GM19023 (cell line): Measurements from ENCODE around the gene LRRC4C.

Experiments
- ATAC-seq: cut with Tn5 transposase; IDR thresholded peaks from one replicate; pipeline ENCODE4 v1.9.1; 2021; ENCODE audit warnings: mild to moderate bottlenecking, moderate library complexity; ENCODE audit not compliant: unreplicated experiment

LRRC4C gene

DNA sequence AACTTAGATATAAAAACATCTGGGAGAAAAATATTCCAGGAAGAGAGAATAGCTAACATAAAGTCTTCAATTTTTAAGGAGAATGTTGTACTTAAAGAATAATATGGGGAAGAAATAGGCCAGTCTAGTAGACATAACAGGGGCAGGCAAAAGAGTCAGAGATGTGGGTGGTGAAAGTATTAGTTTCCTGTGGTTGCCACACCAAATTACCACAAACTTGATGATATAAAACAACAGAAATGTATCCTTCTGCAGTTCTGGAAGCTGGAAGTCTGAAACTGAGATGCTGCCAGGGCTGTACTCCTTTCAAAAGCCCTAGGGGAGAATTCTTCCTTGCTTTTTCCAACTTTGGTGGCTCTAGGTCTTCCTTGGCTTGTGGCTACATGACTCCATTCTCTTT lies 1309.7 kb downstream of the LRRC4C start:
- no peak for ATAC-seq

DNA sequence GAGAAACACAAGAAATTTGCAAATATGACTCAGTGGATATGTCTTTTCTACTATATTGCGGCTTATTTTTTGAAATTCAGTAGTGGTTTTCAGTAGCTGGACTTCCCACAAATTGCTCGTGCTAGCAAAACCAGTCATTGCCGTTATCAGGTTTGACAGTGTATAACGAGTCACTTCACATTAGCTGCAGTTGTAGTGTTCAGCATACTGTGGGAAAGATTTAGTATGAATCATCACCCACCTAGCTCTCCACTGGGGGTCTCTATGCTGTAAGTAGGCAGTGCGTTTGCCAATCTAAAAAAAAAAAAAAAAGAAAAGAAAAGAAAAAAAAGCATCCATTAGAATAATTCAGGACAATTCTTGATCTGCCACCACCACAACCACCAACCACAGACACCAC lies 1318.9 kb downstream of the LRRC4C start:
- ATAC-seq = no peak

DNA sequence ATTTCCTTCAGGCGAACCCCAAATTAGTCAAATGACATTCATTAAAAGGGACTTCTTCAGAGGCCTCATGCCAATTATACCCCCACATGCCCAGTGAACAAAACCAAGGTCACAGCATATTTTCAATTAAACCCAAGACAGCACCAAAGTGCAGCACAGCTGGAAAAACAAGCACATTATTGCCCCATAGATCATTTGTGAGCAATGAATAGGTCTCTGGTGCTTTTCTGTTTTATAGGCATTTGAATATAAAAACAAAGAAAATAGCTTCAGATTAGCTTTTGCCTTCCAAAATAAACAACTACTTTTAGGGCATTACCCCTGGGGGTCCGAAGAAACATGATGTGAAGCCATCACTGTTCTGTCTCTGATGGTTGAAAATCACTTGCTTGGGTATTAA lies 1319.9 kb downstream of the LRRC4C start:
- ATAC-seq = no peak

DNA sequence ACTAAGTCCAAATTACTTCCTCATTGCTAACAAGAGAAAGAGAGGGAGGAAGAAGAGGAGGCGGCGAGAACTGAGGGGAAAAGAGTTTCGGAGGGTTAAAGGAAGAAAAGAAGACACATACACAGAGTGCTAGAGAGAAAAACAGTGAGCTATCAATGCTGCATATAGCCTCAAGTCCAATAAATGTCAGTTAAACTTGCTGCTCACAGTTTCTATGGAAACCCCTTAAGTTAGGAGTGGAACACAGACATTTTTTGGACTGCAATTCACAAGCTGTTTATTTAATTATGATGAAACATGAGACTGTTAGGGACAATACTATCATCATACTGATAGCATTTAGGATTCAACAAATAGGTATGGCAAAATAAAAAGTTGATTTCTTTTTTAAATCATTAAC lies 1320.4 kb downstream of the LRRC4C start:
- ATAC-seq = no peak

DNA sequence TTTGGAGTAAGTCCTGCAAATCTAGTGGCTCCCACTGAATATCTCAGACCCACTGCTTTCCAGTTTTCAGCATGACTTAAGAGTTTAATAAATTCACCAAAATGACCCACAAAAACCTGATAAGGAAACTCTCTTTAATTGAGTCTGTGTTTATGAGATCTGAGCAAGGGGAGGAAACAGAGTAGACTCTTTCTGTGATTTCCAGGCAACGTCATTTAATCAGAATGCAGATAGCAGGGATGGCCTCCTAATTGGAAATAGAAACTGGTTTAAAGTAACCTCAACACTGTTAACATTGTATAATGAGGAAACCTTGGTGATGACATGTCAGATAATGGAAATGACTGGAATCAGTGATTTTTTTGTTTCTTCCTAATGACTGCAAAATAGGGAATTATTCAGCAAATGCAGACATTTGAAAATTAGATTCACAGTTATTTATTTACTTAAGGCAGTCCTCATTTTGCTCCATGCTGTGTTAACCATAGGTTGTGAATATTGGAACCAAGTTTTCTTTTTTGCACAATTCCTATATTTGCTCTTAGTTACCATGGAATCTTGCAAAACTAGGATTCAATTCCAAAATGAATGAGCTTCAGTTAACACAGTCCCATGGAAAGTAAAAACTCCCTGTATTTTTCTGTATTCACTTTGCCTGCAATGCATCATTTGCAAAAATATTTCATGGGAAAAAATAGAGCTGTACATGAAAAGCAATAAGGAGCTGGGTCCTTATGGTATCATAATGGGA lies 1324.5 kb downstream of the LRRC4C start:
- ATAC-seq = no peak

DNA sequence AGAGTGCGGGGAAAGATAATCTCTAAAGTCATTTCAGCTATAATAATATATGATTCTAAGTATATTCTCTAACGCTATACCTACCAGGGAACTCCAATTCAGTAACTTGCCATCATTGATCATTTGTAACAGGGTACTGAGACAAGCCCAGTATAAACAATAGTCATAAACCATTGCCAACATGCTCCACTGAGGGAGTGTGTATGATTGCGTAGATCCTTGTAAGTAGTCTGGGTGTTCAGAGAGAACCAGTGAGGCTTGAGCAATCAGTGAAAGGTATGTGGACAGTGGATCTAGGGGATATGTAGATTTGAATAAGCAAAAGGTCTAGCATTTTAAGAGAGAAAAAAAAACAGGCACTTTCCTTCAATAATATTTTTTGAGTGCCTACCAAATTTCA lies 1326.0 kb downstream of the LRRC4C start:
- ATAC-seq = no peak

DNA sequence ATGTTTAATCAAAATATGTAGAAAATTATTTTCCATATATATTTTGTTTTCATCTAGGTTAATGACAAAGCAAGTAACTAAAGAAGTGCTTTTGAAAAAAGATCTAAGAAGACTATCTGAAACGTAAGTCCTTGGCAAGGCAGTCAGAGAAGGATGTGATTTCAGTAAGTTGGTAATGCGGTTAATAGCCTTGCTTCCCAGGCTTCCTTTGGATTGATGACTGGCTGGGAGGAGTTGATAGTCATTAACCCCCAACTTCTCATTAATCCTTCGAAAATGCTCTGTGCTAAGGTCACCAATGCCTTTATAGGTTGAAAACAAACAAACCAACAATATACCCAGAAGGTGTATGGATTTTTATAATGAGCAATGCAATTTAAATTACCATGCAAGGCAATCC lies 1326.5 kb downstream of the LRRC4C start:
- ATAC-seq = no peak

DNA sequence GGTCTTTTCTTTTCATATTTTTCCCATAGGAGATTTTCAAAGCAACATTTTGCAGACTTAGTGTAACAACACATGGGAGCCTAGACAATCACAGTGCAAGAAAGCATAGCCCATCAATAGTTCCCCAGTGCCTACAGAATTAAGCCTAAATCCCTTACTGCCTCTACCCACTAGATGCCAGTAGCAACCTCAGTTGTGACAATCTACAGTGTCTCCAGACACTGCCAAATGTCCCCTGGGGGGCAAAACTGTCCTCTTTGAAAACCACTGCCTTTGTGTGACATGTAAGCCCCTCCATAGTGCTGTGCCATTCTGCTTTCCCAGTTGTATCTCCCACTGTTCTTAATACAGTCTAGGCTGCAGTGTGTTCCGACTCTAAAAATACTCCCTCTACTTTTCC lies 1329.0 kb downstream of the LRRC4C start:
- ATAC-seq = no peak

DNA sequence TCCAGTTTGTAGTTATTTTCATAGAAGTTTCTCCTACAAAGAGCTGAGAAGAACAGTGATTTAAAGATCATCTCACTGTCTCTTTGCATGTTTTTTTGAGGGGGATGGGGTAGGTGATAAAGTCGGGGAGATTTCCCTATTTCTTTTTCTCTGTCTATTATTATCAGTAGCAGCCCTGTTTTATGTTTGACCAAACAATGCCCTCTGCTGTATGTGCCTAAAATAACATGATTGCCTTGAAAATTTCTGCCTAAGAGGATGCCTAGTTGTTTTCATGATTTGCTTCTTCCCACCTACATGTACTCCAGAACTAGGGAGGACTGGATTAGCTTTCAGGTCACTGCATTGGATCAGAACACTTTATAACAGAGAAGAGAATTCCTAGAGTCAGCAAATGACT lies 1330.2 kb downstream of the LRRC4C start:
- no peak for ATAC-seq

DNA sequence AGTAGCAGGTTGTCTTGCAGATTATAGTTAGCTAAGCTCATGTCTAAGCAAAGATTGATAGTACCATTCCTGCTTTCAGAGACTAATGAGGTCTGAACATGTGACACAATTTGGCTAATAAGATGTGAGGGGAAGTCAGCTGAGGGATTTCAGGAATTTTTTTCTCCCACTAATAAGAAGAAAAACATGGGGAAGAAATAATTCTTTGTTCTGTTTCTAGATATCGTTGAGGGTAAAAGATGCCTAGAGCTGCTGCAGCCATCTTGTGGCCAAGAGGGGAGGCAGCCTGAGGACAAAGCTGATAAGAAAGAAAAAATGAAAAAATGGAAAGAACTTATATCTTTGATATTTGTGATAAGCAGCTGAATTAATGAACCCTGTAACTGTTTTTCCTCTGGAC lies 1334.4 kb downstream of the LRRC4C start:
- no peak for ATAC-seq

DNA sequence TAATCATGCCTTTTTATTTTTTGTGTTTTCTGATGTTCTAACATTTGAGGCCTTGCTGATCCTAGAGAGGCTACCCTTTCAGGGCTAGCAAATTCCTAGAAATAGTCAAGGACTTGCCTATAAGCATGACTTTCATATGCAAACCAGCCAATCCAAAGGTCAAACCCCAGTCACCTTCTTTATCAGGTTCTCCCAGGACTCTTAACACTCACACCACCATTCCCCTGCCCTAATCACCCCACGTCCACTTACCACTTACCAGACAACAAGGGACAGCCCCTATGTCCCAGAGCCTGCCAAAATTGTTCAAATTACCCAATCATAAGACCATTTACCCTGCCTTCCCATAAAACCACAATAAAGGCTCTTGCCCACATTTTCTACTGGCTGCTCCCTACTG lies 1339.8 kb downstream of the LRRC4C start:
- ATAC-seq = no peak

DNA sequence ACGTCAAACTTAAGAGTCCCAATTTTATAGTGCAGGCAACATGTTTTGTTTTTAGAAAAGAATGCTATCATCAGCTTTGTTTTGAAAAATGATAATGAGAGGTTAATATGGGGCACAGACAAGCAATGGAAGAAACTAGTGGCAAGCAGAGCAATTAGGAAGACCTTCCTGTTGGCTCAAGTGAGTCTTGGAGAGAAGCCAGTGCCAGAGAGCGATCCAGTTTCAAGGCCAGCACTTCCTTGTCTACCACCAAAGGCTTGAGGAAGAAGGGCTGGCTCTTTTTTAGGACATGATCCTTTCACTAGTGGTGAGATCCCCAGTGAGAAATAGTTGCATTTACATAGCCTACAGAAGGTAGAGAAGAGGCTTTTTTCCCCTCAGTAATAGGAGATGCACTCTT lies 1340.7 kb downstream of the LRRC4C start:
- no peak for ATAC-seq

DNA sequence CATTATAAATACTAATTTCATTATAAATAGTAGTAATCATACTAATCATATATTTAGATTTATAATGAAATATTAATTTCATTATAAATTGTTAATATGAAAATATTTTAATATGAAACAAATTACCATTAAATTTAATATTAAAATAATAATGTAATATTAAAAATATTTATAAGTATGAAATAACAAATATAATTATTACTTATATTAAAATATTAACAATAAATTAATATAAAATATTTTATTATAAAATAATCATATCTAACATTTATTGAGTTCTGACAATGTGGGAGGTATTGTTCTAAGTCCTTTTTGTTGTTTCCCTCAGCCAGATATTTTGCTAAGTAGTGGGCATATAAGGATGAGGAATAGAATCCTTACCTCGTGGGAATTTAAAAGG lies 1341.4 kb downstream of the LRRC4C start:
- no peak for ATAC-seq

DNA sequence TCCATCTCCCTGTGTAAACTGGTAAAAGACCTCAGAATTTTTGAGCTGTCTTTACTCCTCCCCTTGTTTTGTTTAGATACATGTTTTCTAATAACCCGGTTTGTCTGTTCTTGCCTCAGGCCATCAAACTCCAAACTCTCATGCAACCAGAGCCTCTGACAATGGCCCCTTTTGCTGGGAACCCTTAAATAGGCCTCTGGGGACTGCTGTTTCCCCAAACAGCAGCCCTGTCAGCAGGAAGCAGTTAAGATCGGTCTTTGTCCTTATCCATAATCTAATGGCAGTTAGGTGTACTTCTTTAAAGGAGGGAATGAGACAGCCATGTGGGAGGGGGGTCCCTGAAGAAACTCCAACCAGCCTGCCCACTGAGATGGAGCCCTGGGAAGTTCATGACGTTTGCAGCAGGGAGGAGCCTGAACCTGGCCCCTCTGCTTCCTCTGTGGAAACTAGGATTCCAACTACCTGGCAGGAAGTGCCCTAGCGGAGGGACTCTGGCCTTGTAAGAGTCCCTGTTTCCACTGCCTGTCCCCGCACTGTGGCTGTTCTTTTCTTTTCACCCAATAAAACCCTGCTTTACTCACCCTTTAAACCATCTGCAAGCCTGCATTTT lies 1354.4 kb downstream of the LRRC4C start:
- ATAC-seq = no peak

DNA sequence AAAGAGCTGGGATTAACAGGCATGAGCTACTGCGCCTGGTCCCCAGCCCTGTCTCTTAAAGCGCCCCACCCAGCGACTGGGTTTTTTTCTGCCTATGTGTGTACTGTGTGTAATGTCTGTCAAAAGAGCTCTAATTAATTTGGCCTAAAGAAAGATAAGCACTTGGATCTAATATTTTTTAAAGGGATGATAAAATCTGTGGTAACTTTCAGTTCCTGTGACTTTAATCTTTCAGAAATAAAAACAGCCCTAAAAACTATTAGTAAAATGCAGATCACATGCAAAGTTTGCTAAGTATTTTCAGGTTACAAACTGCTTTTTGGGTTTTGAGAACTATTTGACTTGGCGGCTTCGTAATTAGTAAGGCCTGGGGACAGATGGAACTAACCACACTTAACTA lies 1358.7 kb downstream of the LRRC4C start:
- no peak for ATAC-seq

DNA sequence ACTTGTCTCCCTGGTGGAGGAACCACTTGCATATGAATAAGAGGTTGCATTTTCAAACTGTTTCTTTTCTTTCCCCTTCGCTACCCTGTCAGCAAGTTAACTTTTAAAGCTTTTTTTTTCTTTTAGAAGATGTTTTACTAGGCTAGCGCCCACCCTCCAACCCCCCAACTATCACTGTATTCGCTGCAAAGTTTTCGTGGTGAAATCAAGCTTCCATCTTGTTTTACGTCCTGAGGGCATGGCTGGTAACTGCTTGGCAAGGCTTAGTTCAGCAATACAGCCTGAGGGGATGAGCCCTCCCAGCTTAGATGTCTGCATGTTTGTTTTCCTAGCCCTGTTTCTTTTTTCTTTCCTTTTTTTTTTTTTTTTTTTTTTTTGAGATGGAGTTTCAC lies 1359.3 kb downstream of the LRRC4C start:
- no peak for ATAC-seq

DNA sequence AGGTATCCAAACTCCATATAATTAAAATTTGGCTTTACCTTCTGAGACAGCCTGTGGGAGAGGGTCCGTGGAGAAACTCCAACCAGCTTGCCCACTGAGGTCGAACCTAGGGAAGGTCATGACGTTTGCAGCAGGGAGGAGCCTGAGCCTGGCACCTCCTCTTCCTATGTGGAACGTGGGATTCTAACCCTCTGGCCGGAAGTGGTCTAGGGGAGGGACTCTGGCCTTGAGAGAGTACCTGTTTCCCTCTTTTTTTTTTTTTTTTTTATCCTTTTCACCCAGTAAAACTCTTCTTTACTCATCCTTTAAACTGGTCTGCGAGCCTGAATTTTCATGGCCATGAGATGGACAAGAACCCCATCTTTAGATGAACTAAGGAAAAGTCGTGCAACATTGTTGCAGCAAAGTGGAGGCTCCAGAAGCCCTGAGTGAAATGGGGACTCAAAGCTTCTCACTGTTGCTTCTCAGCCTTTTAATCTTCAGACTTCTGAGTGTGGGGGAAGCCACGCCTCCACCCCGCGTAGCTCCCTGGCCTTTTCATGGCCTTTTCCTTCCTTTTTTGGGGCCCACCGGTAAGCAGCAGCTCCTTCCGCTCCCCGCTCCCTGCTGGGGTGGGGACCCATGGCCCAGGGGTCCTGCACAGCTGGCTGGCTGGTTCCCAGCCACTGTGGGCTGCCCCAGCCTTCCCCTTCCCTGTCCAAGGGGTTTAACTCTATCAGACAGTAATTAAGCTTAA lies 1359.9 kb downstream of the LRRC4C start:
- ATAC-seq = no peak

DNA sequence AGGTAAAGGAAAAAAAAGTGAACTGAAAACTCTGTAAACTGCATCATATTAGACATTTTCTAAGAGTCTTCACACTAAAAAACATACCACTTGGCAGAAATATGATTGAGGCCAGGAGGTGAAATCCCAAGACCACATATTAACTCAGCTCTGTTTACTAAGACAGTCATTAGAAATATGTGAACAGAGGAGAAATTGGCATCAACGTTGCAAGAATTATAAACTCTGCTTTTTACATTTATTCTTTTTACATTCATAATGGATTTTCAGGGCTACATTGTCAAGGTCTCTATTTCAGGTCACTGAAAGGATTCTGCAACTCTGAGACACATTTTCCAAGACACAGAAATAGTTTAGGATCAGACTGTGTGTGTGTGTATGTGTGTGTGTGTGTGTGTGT lies 1364.0 kb downstream of the LRRC4C start:
- ATAC-seq = no peak

DNA sequence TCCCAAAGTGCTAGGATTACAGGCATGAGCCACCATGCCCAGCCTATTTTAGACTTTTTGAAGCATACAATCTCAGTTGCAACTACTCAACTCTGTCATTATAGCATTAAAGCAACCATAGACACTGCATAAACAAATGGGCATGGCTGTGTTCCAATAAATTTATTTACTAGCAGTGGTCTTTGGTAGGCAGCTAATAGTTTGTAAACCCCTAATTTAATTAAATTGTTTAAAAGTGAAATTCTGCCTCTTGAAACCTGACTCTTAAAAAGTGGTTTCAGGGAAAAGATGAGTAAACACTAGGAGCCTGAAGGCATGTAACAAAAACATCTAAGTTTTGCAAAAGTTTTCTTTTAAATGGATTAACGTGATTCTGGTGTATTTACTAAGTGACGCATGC lies 1364.5 kb downstream of the LRRC4C start:
- ATAC-seq = no peak

DNA sequence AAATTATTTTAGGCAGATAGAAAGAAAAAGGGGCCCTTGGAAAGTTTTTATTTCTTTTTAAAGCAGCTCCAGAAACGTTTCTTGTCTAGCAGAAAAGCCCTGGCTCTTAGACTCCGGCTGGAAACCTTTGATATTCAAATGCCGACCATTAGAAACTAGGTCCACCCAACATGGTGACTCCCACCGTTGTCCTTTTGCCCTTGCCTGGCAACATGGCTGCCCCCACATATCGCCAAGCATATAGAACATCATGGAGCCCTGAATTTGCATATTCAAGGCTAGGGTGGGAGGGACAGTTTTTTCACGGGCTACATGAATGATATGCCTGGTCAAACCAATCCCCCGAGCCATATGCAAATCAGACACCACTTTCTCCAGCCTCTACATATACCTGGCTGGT lies 1379.0 kb downstream of the LRRC4C start:
- ATAC-seq = no peak
